Erythroblast (primary cell): ENCODE measurements around the gene ADAMTS2.

Source experiments
- GATA1 ChIP-seq: IDR thresholded peaks from 2 replicates; pipeline ENCODE4 v1.6.1; 2011; ENCODE audit warnings: low read depth, mild to moderate bottlenecking, control low read depth, low read length, moderate library complexity
- POLR2A ChIP-seq: IDR thresholded peaks from 2 replicates; pipeline ENCODE4 v1.6.1; 2011; ENCODE audit warnings: mild to moderate bottlenecking, low read length

- TF ChIP-seq POLR2A (no peak), GATA1 (no peak)
These were observed 18.1 kb downstream of the ADAMTS2 start for GRCh38 chr5:179327021-179327735.
